ENCODE data around the gene CITED1. TPM values are rescaled to one million over a fixed set of nuclear protein-coding genes. Genes with fewer than 3 reads are reported as not detected.

CITED1 gene
- total and polyA plus RNA-seq, 2 of the 4 experiments (the other 2 are of a cell fraction), result 0.18 to 0.24 TPM

GRCh38 chrX:72340041-72340440 lies 34.3 kb upstream of the CITED1 start:
- no TSS peak for BruUV-seq (replicated peaks)
- intact Hi-C loops (cut with micrococcal nuclease) (no loop called here), in situ Hi-C loops (cut with MboI; ENCODE audit: low sequenced_read_pairs) (no loop called here), dilution Hi-C loops (cut with HindIII; ENCODE audit: low sequenced_read_pairs, unreplicated experiment) (no loop called here)
- Histone ChIP-seq H4K91ac (ENCODE audit: insufficient read depth, low read depth, low read length) (no peak overlapping the region), H3K9ac (ENCODE audit: low read depth, low read length) (no peak overlapping the region), H2BK15ac (ENCODE audit: low read depth, low read length) (no peak overlapping the region), H2AFZ (replicated peaks; ENCODE audit: low read length, poor library complexity) (no peak overlapping the region), H2AK9ac (replicated peaks; ENCODE audit: low read depth, low read length, poor library complexity) (no peak overlapping the region), H3K14ac (replicated peaks; ENCODE audit: low read depth, low read length) (no peak overlapping the region), H3K4me3 (ENCODE audit: insufficient read depth, low read depth, low read length) (no peak overlapping the region), H3K4me1 (ENCODE audit: control insufficient read depth, insufficient read depth, low read length) (no peaks in the 10 kb centered on the region), H4K5ac (ENCODE audit: low read depth, low read length) (no peak overlapping the region), H3K4me2 (ENCODE audit: low read depth, low read length) (no peak overlapping the region), H4K8ac (ENCODE audit: low read depth in 2 of 2, low read length in 2 of 2) (no peak overlapping the region), H3K18ac (ENCODE audit: low read depth, low read length) (no peak overlapping the region), H2BK120ac (ENCODE audit: low read depth, low read length) (no peak overlapping the region), H3K23ac (ENCODE audit: low read depth, low read length) (no peak overlapping the region), H3K79me1 (ENCODE audit: low read depth in 1 of 2, low read length in 2 of 2) (no peaks in the 10 kb centered on the region), H3K9me3 (ENCODE audit: control insufficient read depth, insufficient read depth, low read length) (no peaks in the 10 kb centered on the region), H3K56ac (ENCODE audit: extremely low read depth, insufficient read depth, low read length) (no peak overlapping the region), H2BK20ac (ENCODE audit: low read depth, low read length) (no peak overlapping the region), H2AK5ac (ENCODE audit: low read depth, low read length) (no peak overlapping the region), H4K20me1 (ENCODE audit: insufficient read depth, low read length) (0 out of 2 replicates have a peak, but pooled peaks cover 5% of the 10 kb centered on the region), H3K9me1 (ENCODE audit: insufficient read depth, low read length) (no peaks in the 10 kb centered on the region), H3K4ac (ENCODE audit: low read depth, low read length) (no peak overlapping the region), H3K27me3 (ENCODE audit: control insufficient read depth, insufficient read depth, low read length) (peaks cover 17% of the 10 kb centered on the region), H3K27ac (ENCODE audit: insufficient read depth, low read length) (no peak overlapping the region), H3K36me3 (ENCODE audit: control insufficient read depth, insufficient read depth, low read length) (no peaks in the 10 kb centered on the region), H2BK5ac (ENCODE audit: low read depth, low read length, poor library complexity, severe bottlenecking) (no peak overlapping the region)
- ChIA-PET POLR2A (ENCODE audit: unreplicated experiment) (no interaction called here), CTCF (no interaction called here)
- no CpG with 5 or more reads among the region's 7 CpGs for WGBS, 2 experiments (ENCODE audit: extremely low coverage in 2 of 2, insufficient read length in 1 of 2)
- DNase-seq (no peak), ATAC-seq (ENCODE audit: low read depth) (no peak)
- TF ChIP-seq BHLHE40 (IDR thresholded peaks at IDR 0.05; ENCODE audit: low read depth, low read length), result no peak
- TF ChIP-seq CHD1 (IDR thresholded peaks at IDR 0.05; ENCODE audit: low read depth, low read length), result no peak
- no peak for TF ChIP-seq CEBPB (IDR thresholded peaks at IDR 0.05; ENCODE audit: low read depth, low read length)
- no peak for TF ChIP-seq MAZ (IDR thresholded peaks at IDR 0.05; ENCODE audit: borderline replicate concordance, low read depth, low read length)
